GM12878 (cell line): ENCODE data around the gene TCF12. TPM values are rescaled to one million over a fixed set of nuclear protein-coding genes. Genes with fewer than 3 reads are reported as not detected.

ENCODE experiments used
- ATAC-seq: fragments of 200-7000 bp; cut with Tn5 transposase; 3 replicates; pipeline ENCODE4 v1.9.1; 2020; ENCODE audit warnings: mild to moderate bottlenecking, moderate library complexity
- BruUV-seq: library from RNA; stranded (reverse); fragments of 400-500 nt; replicated peaks from 2 replicates; lab custom pipeline; 2021; lab: Mats Ljungman, UMichigan
- CTCF ChIA-PET: fragments of 300-600 bp; sonication (Branson Sonifier 250); formaldehyde crosslinking; extraction: SDS; loops from one replicate; lab custom pipeline; 2021; ENCODE audit warnings: inconsistent platforms; lab: Yijun Ruan, JAX
- POLR2A ChIA-PET: fragments of 350-600 bp; formaldehyde crosslinking; extraction: SDS; loops from one replicate; lab custom pipeline; 2021; ENCODE audit warnings: inconsistent platforms; lab: Charles Lee
- RAD21 ChIA-PET: fragments of 300-600 bp; sonication (Branson Sonifier 250); formaldehyde crosslinking; loops from one replicate; lab custom pipeline; 2023; ENCODE audit warnings: antibody characterized with exemption; ENCODE audit not compliant: unreplicated experiment; lab: Charles Lee
- SMC1A ChIA-PET: fragments of 300-600 bp; sonication (Branson Sonifier 250); formaldehyde crosslinking; loops from one replicate; lab custom pipeline; 2023; ENCODE audit not compliant: unreplicated experiment, uncharacterized antibody; lab: Charles Lee
- DNase-seq: peaks from one replicate; pipeline ENCODE4 v3.0.0-alpha.2; 2011; ENCODE audit warnings: low read depth, low spot score
- FAIRE-seq: peaks from 3 replicates; lab custom pipeline; 2011; peaks lifted over from hg19 to GRCh38; lab: Jason Lieb, UNC
- H2AFZ ChIP-seq: 2 replicates; pipeline ENCODE4 v1.6.0; 2011; ENCODE audit warnings: low read depth, low read length, control low read depth; ENCODE audit not compliant: control insufficient read depth
- H3K27ac ChIP-seq: 2 replicates; pipeline ENCODE4 v1.5.1; 2011; ENCODE audit warnings: control low read depth; ENCODE audit not compliant: control insufficient read depth, insufficient read depth
- H3K27me3 ChIP-seq, 2 experiments: replicated peaks in 1 of 2; 2 replicates each; pipeline versions ENCODE4 v1.6.0 to v1.6.1; 2011; ENCODE audit warnings: low read length in 1 of 2; ENCODE audit not compliant: control insufficient read depth in 2 of 2, insufficient read depth in 2 of 2
- H3K36me3 ChIP-seq, 2 experiments: 2 replicates each; pipeline ENCODE4 v1.5.1; 2011; ENCODE audit warnings: low read length in 1 of 2; ENCODE audit not compliant: control insufficient read depth in 2 of 2, insufficient read depth in 2 of 2
- H3K4me1 ChIP-seq: 2 replicates; pipeline ENCODE4 v1.6.1; 2011; ENCODE audit warnings: mild to moderate bottlenecking, low read length, moderate library complexity, mixed read lengths; ENCODE audit not compliant: control insufficient read depth, insufficient read depth
- H3K4me2 ChIP-seq: 2 replicates; pipeline ENCODE4 v1.6.0; 2011; ENCODE audit warnings: control low read depth; ENCODE audit not compliant: control insufficient read depth, insufficient read depth
- H3K4me3 ChIP-seq: fragments of 200-600 bp; sonication (generic); 2 replicates; pipeline ENCODE4 v1.5.1; 2016
- H3K79me2 ChIP-seq: 2 replicates; pipeline ENCODE4 v1.6.0; 2011; ENCODE audit warnings: low read length; ENCODE audit not compliant: control insufficient read depth, insufficient read depth
- H3K9ac ChIP-seq: 2 replicates; pipeline ENCODE4 v1.8.0; 2011; ENCODE audit warnings: low read length, control low read depth, mixed read lengths; ENCODE audit not compliant: control insufficient read depth, insufficient read depth
- H3K9me3 ChIP-seq: replicated peaks from 3 replicates; pipeline ENCODE4 v1.5.1; 2011; ENCODE audit warnings: mild to moderate bottlenecking, low read length; ENCODE audit not compliant: control insufficient read depth, insufficient read depth
- H4K20me1 ChIP-seq: 2 replicates; pipeline ENCODE4 v1.6.0; 2011; ENCODE audit not compliant: control insufficient read depth, insufficient read depth
- BMI1 ChIP-seq: fragments of 450-650 bp; IDR thresholded peaks from 2 replicates; pipeline ENCODE4 v1.6.1; 2016; ENCODE audit warnings: mild to moderate bottlenecking, moderate library complexity, borderline replicate concordance
- HDGF ChIP-seq: fragments of 450-650 bp; IDR thresholded peaks from 2 replicates; pipeline ENCODE4 v1.6.1; 2016; ENCODE audit warnings: antibody characterized with exemption
- MTA3 ChIP-seq: IDR thresholded peaks from 2 replicates; pipeline ENCODE4 v1.6.1; 2012; ENCODE audit warnings: low read length, inconsistent platforms, borderline replicate concordance
- NFYB ChIP-seq: IDR thresholded peaks from 2 replicates; pipeline ENCODE4 v1.6.1; 2011; ENCODE audit warnings: low read depth, mild to moderate bottlenecking, low read length, improper control_type of control experiment, moderate library complexity; ENCODE audit not compliant: insufficient read depth
- NR2C1 ChIP-seq: fragments of 450-650 bp; IDR thresholded peaks from 2 replicates; pipeline ENCODE4 v1.6.1; 2017; ENCODE audit warnings: antibody characterized with exemption, mild to moderate bottlenecking, moderate library complexity
- RB1 ChIP-seq: fragments of 450-650 bp; formaldehyde crosslinking; IDR thresholded peaks from 2 replicates; pipeline ENCODE4 v1.6.1; 2017; ENCODE audit warnings: mild to moderate bottlenecking, borderline replicate concordance
- SUPT20H ChIP-seq: IDR thresholded peaks from 2 replicates; pipeline ENCODE4 v1.6.1; 2011; ENCODE audit warnings: low read depth, mild to moderate bottlenecking, low read length, moderate library complexity, borderline replicate concordance; ENCODE audit not compliant: control insufficient read depth
- WGBS: methylation state at CpG from one replicate; pipeline ENCODE4 v1.1.6; 2016; ENCODE audit warnings: low lambda C conversion rate; ENCODE audit not compliant: insufficient replicate concordance, insufficient coverage; ENCODE audit errors: missing lambda C conversion rate; 5-methylcytosine and 5-hydroxymethylcytosine counted together
- in situ Hi-C: fragments of 300-500 bp; cut with MboI; formaldehyde crosslinking; loops from 9 replicates; pipeline ENCODE4 v1.14.3; 2018; ENCODE audit warnings: mixed read lengths
- intact Hi-C: fragments of 100-400 bp; cut with micrococcal nuclease; formaldehyde crosslinking; loops from one replicate; pipeline ENCODE4 v1.14.2; 2022; ENCODE audit not compliant: unreplicated experiment
- polyA plus RNA-seq, 11 experiments: library from polyadenylated mRNA; depleted of rRNA in 4 of 11; unstranded in 6 of 11; stranded (reverse) in 5 of 11; fragments of >200 nt; fragmentation: Nextera tagmentation in 4 of 11; fragmentation: Illumina TruSeq in 1 of 11; extraction: Ambion mirVana in 4 of 11; extraction: Trizol in 1 of 11; gene quantifications; 1 replicate in 1 of 11; 2 replicates in 10 of 11; pipeline versions ENCODE4 v1.2.1 to v1.2.3, GENCODE V29; 2011 to 2016; ENCODE audit warnings: inconsistent platforms in 2 of 11, missing spikeins in 2 of 11, low read depth in 1 of 11
- total RNA-seq, 4 experiments: library from RNA; depleted of rRNA in 3 of 4; stranded (reverse); fragments of >200 nt in 3 of 4; fragmentation: Illumina TruSeq in 1 of 4; extraction: Trizol in 1 of 4; gene quantifications; 2 replicates each; pipeline versions ENCODE4 v1.2.1 to v1.2.3, GENCODE V29; 2013 to 2021
- TF ChIP-seq, protein P1 (sequence below): IDR thresholded peaks from 2 replicates; pipeline ENCODE4 v1.6.1; 2012; ENCODE audit warnings: low read depth, low read length, improper control_type of control experiment
- TF ChIP-seq, protein P2 (sequence below): IDR thresholded peaks from 2 replicates; pipeline ENCODE4 v1.6.1; 2012; ENCODE audit warnings: mild to moderate bottlenecking, low read depth, low read length
- TF ChIP-seq, protein P3 (sequence below), 3 experiments: IDR thresholded peaks in 2 of 3; conservative IDR thresholded peaks in 1 of 3; 2 replicates each; pipeline ENCODE4 v1.5.1; 2011; ENCODE audit warnings: low read depth in 3 of 3, low read length in 3 of 3, mild to moderate bottlenecking in 3 of 3, control low read depth in 2 of 3, moderate library complexity in 2 of 3, inconsistent platforms in 1 of 3, mixed read lengths in 1 of 3; ENCODE audit not compliant: control insufficient read depth in 2 of 3, insufficient read depth in 1 of 3; ENCODE audit errors: extremely low read depth in 1 of 3
- TF ChIP-seq, protein P4 (sequence below): fragments of 450-650 bp; IDR thresholded peaks from 2 replicates; pipeline ENCODE4 v1.6.1; 2017; ENCODE audit warnings: borderline replicate concordance
- TF ChIP-seq, protein P5 (sequence below): fragments of 150-350 bp; IDR thresholded peaks from 2 replicates; pipeline ENCODE4 v1.6.1; 2014; ENCODE audit warnings: mild to moderate bottlenecking, low read depth, low read length

TCF12 gene
- total and polyA plus RNA-seq, 10 of the 15 experiments (the other 5 are each of a cell fraction or from before 2014, with no cell fraction given): 8.2 to 70.9 (median 49.5) TPM

DNA sequence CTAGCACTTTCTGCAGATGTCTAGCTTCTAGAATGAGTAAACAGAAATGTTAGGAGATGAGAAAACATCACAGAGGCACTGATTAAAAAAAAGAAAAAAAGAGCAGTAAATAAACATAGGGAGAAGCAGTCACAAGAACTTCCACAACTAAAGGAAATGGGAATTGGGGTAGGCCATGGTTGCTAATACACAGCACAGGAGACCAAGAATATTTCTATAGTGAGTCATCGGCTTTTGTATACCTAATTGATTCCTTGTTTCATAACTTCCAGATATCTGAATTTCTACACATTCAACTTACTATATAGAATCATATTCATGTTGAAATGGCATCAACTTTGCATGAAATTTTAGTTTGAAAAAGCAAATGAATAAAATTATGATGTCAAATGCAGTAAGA is 47.3 kb upstream of the TCF12 start:
- SMC1A ChIA-PET: interaction anchor here (1.1 to 1.8 kb wide), 3 partner anchors 15 to 375 kb away, joined by 3 to 4 read pairs (median 3); no protein-coding TSS in a partner anchor
- no peak overlapping the region for H3K27ac ChIP-seq
- CTCF ChIA-PET: interaction anchor here (1.5 to 2.4 kb wide), 2 partner anchors 11 to 376 kb away, joined by 3 to 5 read pairs; no protein-coding TSS in a partner anchor
- intact Hi-C loops: no loop called here
- no peak overlapping the region for H3K4me3 ChIP-seq
- H3K36me3 ChIP-seq: no peaks in the 10 kb centered on the region
- H3K9me3 ChIP-seq: no peaks in the 10 kb centered on the region
- ATAC-seq: no peak
- POLR2A ChIA-PET: no interaction called here
- WGBS: 100% methylated on average over 1 of the region's 1 CpG
- H4K20me1 ChIP-seq: no peaks in the 10 kb centered on the region
- H3K27me3 ChIP-seq: no peaks in the 10 kb centered on the region
- BruUV-seq: no TSS peak
- H2AFZ ChIP-seq: no peak overlapping the region
- no peaks in the 10 kb centered on the region for H3K79me2 ChIP-seq
- TF ChIP-seq, protein P1, sequence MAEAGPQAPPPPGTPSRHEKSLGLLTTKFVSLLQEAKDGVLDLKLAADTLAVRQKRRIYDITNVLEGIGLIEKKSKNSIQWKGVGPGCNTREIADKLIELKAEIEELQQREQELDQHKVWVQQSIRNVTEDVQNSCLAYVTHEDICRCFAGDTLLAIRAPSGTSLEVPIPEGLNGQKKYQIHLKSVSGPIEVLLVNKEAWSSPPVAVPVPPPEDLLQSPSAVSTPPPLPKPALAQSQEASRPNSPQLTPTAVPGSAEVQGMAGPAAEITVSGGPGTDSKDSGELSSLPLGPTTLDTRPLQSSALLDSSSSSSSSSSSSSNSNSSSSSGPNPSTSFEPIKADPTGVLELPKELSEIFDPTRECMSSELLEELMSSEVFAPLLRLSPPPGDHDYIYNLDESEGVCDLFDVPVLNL: no peak
- TF ChIP-seq NR2C1 (no peak), NFYB (no peak), SUPT20H (no peak), MTA3 (no peak), BMI1 (no peak), HDGF (no peak), RB1 (no peak)
- TF ChIP-seq, protein P2, sequence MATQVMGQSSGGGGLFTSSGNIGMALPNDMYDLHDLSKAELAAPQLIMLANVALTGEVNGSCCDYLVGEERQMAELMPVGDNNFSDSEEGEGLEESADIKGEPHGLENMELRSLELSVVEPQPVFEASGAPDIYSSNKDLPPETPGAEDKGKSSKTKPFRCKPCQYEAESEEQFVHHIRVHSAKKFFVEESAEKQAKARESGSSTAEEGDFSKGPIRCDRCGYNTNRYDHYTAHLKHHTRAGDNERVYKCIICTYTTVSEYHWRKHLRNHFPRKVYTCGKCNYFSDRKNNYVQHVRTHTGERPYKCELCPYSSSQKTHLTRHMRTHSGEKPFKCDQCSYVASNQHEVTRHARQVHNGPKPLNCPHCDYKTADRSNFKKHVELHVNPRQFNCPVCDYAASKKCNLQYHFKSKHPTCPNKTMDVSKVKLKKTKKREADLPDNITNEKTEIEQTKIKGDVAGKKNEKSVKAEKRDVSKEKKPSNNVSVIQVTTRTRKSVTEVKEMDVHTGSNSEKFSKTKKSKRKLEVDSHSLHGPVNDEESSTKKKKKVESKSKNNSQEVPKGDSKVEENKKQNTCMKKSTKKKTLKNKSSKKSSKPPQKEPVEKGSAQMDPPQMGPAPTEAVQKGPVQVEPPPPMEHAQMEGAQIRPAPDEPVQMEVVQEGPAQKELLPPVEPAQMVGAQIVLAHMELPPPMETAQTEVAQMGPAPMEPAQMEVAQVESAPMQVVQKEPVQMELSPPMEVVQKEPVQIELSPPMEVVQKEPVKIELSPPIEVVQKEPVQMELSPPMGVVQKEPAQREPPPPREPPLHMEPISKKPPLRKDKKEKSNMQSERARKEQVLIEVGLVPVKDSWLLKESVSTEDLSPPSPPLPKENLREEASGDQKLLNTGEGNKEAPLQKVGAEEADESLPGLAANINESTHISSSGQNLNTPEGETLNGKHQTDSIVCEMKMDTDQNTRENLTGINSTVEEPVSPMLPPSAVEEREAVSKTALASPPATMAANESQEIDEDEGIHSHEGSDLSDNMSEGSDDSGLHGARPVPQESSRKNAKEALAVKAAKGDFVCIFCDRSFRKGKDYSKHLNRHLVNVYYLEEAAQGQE: no peak
- TF ChIP-seq, protein P3, sequence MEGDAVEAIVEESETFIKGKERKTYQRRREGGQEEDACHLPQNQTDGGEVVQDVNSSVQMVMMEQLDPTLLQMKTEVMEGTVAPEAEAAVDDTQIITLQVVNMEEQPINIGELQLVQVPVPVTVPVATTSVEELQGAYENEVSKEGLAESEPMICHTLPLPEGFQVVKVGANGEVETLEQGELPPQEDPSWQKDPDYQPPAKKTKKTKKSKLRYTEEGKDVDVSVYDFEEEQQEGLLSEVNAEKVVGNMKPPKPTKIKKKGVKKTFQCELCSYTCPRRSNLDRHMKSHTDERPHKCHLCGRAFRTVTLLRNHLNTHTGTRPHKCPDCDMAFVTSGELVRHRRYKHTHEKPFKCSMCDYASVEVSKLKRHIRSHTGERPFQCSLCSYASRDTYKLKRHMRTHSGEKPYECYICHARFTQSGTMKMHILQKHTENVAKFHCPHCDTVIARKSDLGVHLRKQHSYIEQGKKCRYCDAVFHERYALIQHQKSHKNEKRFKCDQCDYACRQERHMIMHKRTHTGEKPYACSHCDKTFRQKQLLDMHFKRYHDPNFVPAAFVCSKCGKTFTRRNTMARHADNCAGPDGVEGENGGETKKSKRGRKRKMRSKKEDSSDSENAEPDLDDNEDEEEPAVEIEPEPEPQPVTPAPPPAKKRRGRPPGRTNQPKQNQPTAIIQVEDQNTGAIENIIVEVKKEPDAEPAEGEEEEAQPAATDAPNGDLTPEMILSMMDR (IDR thresholded peaks at IDR 0.05 in 2 of 3, conservative IDR thresholded peaks at IDR 0.05 in 1 of 3; ENCODE audit: control insufficient read depth in 2 of 3, extremely low read depth in 1 of 3, insufficient read depth in 1 of 3, low read depth in 3 of 3, low read length in 3 of 3): no peak
- TF ChIP-seq, protein P4, sequence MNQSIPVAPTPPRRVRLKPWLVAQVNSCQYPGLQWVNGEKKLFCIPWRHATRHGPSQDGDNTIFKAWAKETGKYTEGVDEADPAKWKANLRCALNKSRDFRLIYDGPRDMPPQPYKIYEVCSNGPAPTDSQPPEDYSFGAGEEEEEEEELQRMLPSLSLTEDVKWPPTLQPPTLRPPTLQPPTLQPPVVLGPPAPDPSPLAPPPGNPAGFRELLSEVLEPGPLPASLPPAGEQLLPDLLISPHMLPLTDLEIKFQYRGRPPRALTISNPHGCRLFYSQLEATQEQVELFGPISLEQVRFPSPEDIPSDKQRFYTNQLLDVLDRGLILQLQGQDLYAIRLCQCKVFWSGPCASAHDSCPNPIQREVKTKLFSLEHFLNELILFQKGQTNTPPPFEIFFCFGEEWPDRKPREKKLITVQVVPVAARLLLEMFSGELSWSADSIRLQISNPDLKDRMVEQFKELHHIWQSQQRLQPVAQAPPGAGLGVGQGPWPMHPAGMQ: no peak
- TF ChIP-seq, protein P5, sequence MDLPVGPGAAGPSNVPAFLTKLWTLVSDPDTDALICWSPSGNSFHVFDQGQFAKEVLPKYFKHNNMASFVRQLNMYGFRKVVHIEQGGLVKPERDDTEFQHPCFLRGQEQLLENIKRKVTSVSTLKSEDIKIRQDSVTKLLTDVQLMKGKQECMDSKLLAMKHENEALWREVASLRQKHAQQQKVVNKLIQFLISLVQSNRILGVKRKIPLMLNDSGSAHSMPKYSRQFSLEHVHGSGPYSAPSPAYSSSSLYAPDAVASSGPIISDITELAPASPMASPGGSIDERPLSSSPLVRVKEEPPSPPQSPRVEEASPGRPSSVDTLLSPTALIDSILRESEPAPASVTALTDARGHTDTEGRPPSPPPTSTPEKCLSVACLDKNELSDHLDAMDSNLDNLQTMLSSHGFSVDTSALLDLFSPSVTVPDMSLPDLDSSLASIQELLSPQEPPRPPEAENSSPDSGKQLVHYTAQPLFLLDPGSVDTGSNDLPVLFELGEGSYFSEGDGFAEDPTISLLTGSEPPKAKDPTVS: no peak
- no peak overlapping the region for H3K4me2 ChIP-seq
- no peak overlapping the region for H3K9ac ChIP-seq
- in situ Hi-C loops: no loop called here
- no peaks in the 10 kb centered on the region for H3K4me1 ChIP-seq
- RAD21 ChIA-PET: no interaction called here
- DNase-seq: no peak
- FAIRE-seq: no peak
